Adrenal gland (tissue), 12 donors: ENCODE results near the gene DLX5. TPM values are rescaled to one million over a fixed set of nuclear protein-coding genes. Genes with fewer than 3 reads are reported as not detected.
A peak's percentile ranks its signal among the peaks of the same experiment; 100 is the strongest.

ENCODE experiments used
- DNase-seq, 7 donors: peaks; one replicate each; pipeline ENCODE4 v3.0.0-alpha.2; 2019 to 2020
- H3K27ac ChIP-seq, 5 donors: fragments of 200-600 bp; sonication (generic) in 4 of 5; 1 replicate in 3 of 5; 2 replicates in 2 of 5; pipeline versions ENCODE4 v1.5.1 to v1.8.0; 2016 to 2020; ENCODE audit warnings: mild to moderate bottlenecking in 1 of 5
- H3K27me3 ChIP-seq: fragments of 200-600 bp; 2 replicates; pipeline ENCODE4 v1.8.0; 2021
- H3K36me3 ChIP-seq, 2 donors: fragments of 200-600 bp; replicated peaks in 1 of 2; 1 replicate in 1 of 2; 2 replicates in 1 of 2; pipeline versions ENCODE4 v1.5.1 to v1.8.0; 2018 to 2022
- H3K4me1 ChIP-seq, 2 donors: fragments of 200-600 bp; replicated peaks in 1 of 2; 1 replicate in 1 of 2; 2 replicates in 1 of 2; pipeline versions ENCODE4 v1.5.1 to v1.8.0; 2018 to 2021
- H3K4me3 ChIP-seq, 4 donors: fragments of 200-600 bp; sonication (generic) in 3 of 4; one replicate each; pipeline ENCODE4 v1.5.1; 2016 to 2018
- H3K9me3 ChIP-seq, 3 donors: fragments of 200-600 bp; sonication (generic) in 1 of 3; replicated peaks in 1 of 3; 1 replicate in 2 of 3; 2 replicates in 1 of 3; pipeline versions ENCODE4 v1.5.1 to v1.8.0; 2016 to 2021
- POLR2A ChIP-seq, 2 donors: fragments of 450-650 bp; IDR thresholded peaks; one replicate each; pipeline ENCODE4 v1.6.1; 2017; ENCODE audit warnings: antibody characterized with exemption in 2 of 2, mild to moderate bottlenecking in 2 of 2, moderate library complexity in 1 of 2
- WGBS, 4 donors: extraction: QIAGEN DNeasy Blood & Tissue Kit in 2 of 4; methylation state at CpG; one replicate each; pipeline versions ENCODE4 v1.1.5 to v1.1.7; 2013 to 2017; 5-methylcytosine and 5-hydroxymethylcytosine counted together
- intact Hi-C, 2 donors: fragments of 100-400 bp; cut with DNase I; formaldehyde crosslinking; loops; one replicate each; pipeline versions ENCODE4 v1.14.1 to v1.15.0; 2022 to 2023
- polyA plus RNA-seq, 3 donors: library from polyadenylated mRNA; stranded (reverse); fragments of 200-250 nt in 2 of 3; fragments of 350-450 nt in 1 of 3; fragmentation: Illumina TruSeq in 1 of 3; extraction: RNeasy Lipid Tissue Mini Kit (QIAGEN cat#74804) in 1 of 3; gene quantifications; one replicate each; pipeline ENCODE4 v1.2.3, GENCODE V29; 2013 to 2014
- total RNA-seq, 9 donors: library from RNA; depleted of rRNA in 4 of 9; stranded (reverse); fragments of >200 nt in 4 of 9; fragments of 120-200 nt in 1 of 9; fragmentation: NEBNext Ultra II Directional in 1 of 9; extraction: Animal tissue kit (Norgen Biotek cat#: 25700) in 1 of 9; gene quantifications; one replicate each; pipeline versions ENCODE4 v1.1.0 to v1.2.4, GENCODE V29; 2013 to 2023
- TF ChIP-seq, protein P1 (sequence below), 6 experiments: fragments of 450-650 bp in 4 of 6; fragments of 200-600 bp in 2 of 6; sonication (generic) in 1 of 6; IDR thresholded peaks; 1 replicate in 5 of 6; 2 replicates in 1 of 6; pipeline versions ENCODE4 v1.5.1 to v1.8.0; 2016 to 2021; ENCODE audit warnings: antibody characterized with exemption in 6 of 6, mild to moderate bottlenecking in 2 of 6, moderate library complexity in 1 of 6
- donor health status: healthy with polysubstance abuse.
- donor health status: Bipolar disorder and iron deficiency.
- donor health status: DM: yes; HTN: yes; CAD: no.
- donor health status: DM: no; HTN: no; CAD: no.
- donor health status: DM: no; HTN: no; CAD: no.
- donor health status: DM: yes; HTN: yes; CAD: no.

Gene DLX5
- total and polyA plus RNA-seq, 12 donors: 0.11 to 0.55 (median 0.24) TPM; not detected in 5

DNA sequence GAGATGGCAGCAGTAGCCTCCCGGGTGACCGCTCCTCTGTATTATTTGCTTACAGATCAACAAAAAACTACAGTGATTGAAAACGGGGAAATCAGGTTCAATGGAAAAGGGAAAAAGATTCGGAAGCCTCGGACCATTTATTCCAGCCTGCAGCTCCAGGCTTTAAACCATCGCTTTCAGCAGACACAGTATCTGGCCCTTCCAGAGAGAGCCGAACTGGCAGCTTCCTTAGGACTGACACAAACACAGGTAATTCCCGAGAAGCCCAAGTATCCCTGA lies 17.1 kb downstream of the DLX5 start:
- no peak for DNase-seq
- 52 to 62% (median 57%) methylated on average over 8 of the region's 8 CpGs for WGBS, 4 donors
- Histone ChIP-seq H3K4me3 (no peak overlapping the region), H3K27me3 (peaks cover 95% of the 10 kb centered on the region), H3K4me1 (peaks cover 0 to 11% of the 10 kb centered on the region in 2 donors), H3K36me3 (no peaks in the 10 kb centered on the region), H3K9me3 (no peaks in the 10 kb centered on the region), H3K27ac (no peak overlapping the region)
- no peak for TF ChIP-seq POLR2A (IDR thresholded peaks at IDR 0.05)
- TF ChIP-seq, protein P1, sequence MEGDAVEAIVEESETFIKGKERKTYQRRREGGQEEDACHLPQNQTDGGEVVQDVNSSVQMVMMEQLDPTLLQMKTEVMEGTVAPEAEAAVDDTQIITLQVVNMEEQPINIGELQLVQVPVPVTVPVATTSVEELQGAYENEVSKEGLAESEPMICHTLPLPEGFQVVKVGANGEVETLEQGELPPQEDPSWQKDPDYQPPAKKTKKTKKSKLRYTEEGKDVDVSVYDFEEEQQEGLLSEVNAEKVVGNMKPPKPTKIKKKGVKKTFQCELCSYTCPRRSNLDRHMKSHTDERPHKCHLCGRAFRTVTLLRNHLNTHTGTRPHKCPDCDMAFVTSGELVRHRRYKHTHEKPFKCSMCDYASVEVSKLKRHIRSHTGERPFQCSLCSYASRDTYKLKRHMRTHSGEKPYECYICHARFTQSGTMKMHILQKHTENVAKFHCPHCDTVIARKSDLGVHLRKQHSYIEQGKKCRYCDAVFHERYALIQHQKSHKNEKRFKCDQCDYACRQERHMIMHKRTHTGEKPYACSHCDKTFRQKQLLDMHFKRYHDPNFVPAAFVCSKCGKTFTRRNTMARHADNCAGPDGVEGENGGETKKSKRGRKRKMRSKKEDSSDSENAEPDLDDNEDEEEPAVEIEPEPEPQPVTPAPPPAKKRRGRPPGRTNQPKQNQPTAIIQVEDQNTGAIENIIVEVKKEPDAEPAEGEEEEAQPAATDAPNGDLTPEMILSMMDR (IDR thresholded peaks at IDR 0.05): no peak
- intact Hi-C loops: no loop called here

DNA sequence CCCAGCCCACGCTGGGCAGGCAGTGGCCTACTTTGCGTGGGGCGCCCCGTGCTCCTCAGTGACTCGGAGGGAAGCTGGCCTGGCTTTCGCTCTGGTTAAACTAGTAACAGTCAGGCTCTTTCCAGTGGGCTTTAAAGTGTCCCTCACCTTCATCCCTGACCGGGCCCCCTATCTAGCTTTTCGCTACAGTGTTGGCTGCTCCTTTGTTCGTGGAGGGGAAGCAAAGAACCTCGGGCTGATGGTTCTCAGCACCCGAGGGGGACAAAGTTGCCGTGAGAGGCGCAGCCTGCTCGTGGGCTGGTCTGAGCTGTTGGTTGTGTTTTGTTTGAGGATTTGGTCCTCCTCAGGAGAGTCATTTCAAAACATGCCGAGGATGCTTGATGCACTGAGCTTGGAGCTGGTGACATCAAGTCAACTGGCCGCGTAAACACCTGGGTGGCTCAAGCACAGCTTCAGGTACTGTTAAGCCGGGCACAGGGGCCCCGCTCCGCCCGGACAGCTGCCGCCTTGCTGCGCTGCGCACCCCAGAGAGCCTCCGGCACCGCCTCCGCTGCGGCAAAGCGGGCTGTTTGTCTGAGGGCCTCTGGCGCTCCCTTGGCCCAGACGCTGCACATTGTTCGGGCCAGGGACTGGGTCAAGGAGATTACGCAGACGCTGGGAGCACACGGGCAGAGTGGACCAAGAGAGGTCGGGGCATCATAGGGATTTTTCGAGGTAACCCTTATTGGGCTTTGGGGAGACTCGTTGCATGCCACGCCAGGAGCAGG lies 17.6 kb downstream of the DLX5 start:
- DNase-seq: no peak
- intact Hi-C loops: no loop called here
- Histone ChIP-seq H3K27me3 (peaks cover 96% of the 10 kb centered on the region), H3K9me3 (no peaks in the 10 kb centered on the region), H3K4me1 (peaks cover 0 to 11% of the 10 kb centered on the region in 2 donors), H3K4me3 (peak overlapping the region in 1 of 4 donors; percentile 36), H3K36me3 (no peaks in the 10 kb centered on the region), H3K27ac (no peak overlapping the region)
- no peak for TF ChIP-seq POLR2A (IDR thresholded peaks at IDR 0.05)
- TF ChIP-seq, protein P1 (IDR thresholded peaks at IDR 0.05): no peak
- WGBS, 4 donors: 20 to 30% (median 27%) methylated on average over 23 to 39 of the region's 39 CpGs

DNA sequence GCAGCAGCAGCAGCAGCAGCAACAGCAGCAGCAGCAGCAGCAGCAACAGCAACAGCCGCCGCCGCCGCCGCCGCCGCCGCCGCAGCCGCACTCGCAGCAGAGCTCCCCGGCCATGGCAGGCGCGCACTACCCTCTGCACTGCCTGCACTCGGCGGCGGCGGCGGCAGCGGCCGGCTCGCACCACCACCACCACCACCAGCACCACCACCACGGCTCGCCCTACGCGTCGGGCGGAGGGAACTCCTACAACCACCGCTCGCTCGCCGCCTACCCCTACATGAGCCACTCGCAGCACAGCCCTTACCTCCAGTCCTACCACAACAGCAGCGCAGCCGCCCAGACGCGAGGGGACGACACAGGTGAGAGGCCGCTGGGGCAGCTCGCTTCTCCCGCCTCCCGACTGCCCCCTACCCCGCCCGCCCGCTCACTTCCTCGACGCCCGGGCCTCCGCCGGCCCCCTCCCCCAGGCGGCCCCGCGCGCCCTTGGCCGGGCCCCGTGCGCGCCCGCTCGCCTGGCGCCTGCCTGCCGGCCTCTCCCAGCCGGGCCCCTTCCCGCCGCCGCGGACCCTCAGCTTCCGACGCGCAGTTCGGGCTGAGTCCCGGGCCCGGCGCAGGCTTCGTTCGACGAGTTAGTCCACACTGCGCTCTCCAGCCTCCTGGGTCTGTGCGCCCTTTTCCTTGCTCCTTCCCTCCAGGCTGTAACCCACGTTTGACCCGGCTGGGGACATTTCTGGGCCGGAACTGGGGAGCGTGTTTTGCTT lies 18.4 kb downstream of the DLX5 start:
- TF ChIP-seq, protein P1 (IDR thresholded peaks at IDR 0.05): no peak
- no peak for TF ChIP-seq POLR2A (IDR thresholded peaks at IDR 0.05)
- intact Hi-C loops: no loop called here
- H3K9me3 ChIP-seq: no peaks in the 10 kb centered on the region
- peaks cover 96% of the 10 kb centered on the region for H3K27me3 ChIP-seq
- DNase-seq: peak in 3 of 7 donors; percentile 26 to 41 (median 27)
- H3K4me3 ChIP-seq: peak overlapping the region in 1 of 4 donors; percentile 36
- WGBS, 4 donors: 0 to 6% (median 2%) methylated on average over 4 to 83 of the region's 83 CpGs
- peaks cover 0 to 11% of the 10 kb centered on the region in 2 donors for H3K4me1 ChIP-seq
- no peak overlapping the region for H3K27ac ChIP-seq
- no peaks in the 10 kb centered on the region for H3K36me3 ChIP-seq

DNA sequence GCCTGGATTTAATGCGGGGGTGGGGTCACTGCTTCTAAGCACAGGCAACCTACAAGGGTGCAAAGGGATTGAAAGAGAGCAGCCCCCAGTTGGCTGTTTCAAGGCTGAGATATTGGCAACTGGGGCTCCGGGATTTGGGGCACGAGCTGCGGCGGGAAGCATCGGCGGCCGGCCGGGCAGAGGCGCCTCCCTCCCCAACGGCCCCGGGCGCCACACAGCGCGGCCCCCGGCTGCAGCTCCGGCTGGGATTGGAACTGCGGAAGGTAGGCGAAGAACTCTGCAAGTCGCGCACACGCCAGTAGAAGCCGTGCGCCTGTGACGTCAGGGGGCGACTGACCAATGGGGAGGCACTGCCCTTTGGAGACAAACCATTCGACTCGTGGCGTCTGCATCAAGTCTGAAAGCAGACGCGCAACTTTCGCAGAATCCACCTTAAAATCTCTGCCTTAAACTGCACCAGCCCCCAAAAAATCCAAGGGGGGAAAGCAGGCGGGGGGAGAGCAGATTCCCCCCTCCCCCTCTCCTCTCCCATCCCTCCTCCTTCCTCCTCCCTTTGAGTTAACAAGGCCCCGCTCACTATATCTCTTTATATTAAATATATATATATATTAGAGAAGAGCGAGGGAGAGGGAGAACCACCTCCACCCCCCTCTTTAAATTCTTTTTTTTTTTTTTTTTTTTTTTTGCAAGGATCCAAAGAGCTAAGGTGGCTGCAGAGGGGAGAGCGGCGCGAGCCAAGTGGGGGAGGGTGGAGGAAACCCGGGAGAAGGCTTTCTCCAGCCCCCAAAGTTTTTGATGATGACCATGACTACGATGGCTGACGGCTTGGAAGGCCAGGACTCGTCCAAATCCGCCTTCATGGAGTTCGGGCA lies 19.2 kb downstream of the DLX5 start, which contains the start of gene DLX6:
DLX6 (plus strand) TSS at position 371 of the 872 bp plus-strand sequence; CDS start at position 796, 425 bp downstream.
- no peaks in the 10 kb centered on the region for H3K9me3 ChIP-seq
- no peaks in the 10 kb centered on the region for H3K36me3 ChIP-seq
- WGBS, 4 donors: 3 to 7% (median 4%) methylated on average over 20 to 44 of the region's 44 CpGs
- no peak within 1 kb of the TSS for H3K27ac ChIP-seq
- intact Hi-C loops: no loop called here
- H3K4me1 ChIP-seq: peaks cover 0 to 11% of the 10 kb centered on the region in 2 donors
- peak within 1 kb of the TSS in 1 of 4 donors; percentile 36 for H3K4me3 ChIP-seq
- no peak for TF ChIP-seq POLR2A (IDR thresholded peaks at IDR 0.05)
- TF ChIP-seq, protein P1 (IDR thresholded peaks at IDR 0.05): no peak
- H3K27me3 ChIP-seq: peaks cover 96% of the 10 kb centered on the region
- DNase-seq: peak in 6 of 7 donors; percentile 17 to 61 (median 35)
